GM06990 (cell line): ENCODE results near the gene GBP6.

ENCODE experiments used
- DNase-seq: peaks from one replicate; pipeline ENCODE4 v3.0.0-alpha.2; 2011; ENCODE audit not compliant: insufficient read length; ENCODE audit errors: extremely low read depth
- H3K27me3 ChIP-seq: replicated peaks from 2 replicates; pipeline ENCODE4 v1.6.0; 2011; ENCODE audit warnings: low read length; ENCODE audit not compliant: control insufficient read depth, insufficient read depth
- H3K36me3 ChIP-seq: 2 replicates; pipeline ENCODE4 v1.5.1; 2011; ENCODE audit warnings: low read length; ENCODE audit not compliant: control insufficient read depth, insufficient read depth
- H3K4me3 ChIP-seq: replicated peaks from 2 replicates; pipeline ENCODE4 v1.5.1; 2011; ENCODE audit warnings: low read depth, mild to moderate bottlenecking, control low read depth, low read length
- TF ChIP-seq, protein P1 (sequence below): IDR thresholded peaks from 2 replicates; pipeline ENCODE4 v1.5.1; 2011; ENCODE audit warnings: low read length, control low read depth, mild to moderate bottlenecking, inconsistent platforms; ENCODE audit not compliant: insufficient read depth, poor library complexity, severe bottlenecking

The GBP6 gene

DNA sequence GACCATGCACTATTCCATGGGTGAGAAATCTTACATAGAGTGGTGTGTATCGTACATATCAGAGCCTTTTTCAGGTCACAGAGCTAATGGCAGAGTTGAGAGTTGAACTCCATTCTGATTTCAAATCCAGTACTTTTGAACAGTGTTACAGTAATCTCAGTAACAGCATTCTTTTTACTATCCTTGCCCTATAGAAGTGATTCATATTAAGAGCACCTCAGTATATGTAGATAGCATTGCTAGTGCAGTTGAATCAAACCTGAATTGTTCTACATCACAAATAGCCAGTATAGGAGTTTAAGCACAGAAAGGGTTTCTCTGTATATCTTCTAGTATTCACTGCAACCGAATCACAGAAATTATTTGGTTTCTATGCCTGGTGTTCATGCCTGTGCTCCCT is 11.4 kb upstream of the GBP6 start:
- no peak overlapping the region for H3K4me3 ChIP-seq
- DNase-seq, result no peak
- TF ChIP-seq, protein P1, sequence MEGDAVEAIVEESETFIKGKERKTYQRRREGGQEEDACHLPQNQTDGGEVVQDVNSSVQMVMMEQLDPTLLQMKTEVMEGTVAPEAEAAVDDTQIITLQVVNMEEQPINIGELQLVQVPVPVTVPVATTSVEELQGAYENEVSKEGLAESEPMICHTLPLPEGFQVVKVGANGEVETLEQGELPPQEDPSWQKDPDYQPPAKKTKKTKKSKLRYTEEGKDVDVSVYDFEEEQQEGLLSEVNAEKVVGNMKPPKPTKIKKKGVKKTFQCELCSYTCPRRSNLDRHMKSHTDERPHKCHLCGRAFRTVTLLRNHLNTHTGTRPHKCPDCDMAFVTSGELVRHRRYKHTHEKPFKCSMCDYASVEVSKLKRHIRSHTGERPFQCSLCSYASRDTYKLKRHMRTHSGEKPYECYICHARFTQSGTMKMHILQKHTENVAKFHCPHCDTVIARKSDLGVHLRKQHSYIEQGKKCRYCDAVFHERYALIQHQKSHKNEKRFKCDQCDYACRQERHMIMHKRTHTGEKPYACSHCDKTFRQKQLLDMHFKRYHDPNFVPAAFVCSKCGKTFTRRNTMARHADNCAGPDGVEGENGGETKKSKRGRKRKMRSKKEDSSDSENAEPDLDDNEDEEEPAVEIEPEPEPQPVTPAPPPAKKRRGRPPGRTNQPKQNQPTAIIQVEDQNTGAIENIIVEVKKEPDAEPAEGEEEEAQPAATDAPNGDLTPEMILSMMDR, result no peak
- no peaks in the 10 kb centered on the region for H3K36me3 ChIP-seq
- H3K27me3 ChIP-seq, result no peaks in the 10 kb centered on the region

DNA sequence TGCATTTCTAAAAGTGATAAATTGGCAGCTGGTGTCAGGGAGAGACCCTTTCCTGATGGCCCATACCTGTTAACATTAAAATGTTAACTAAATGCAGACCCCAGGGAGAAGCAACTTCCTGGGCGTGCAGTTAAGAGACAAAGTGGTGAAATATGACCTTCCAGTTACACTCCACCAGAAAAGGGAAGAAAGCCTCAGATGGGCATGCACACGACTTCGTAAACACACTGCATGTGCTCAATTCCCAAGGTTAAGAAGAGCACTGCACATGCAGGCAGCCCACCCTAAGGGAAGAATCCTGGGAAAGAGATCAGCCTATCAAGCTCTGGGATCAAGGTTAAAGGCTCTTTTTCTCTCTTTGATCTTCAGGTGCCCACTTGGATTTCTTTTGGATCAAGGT is 9.7 kb upstream of the GBP6 start:
- Histone ChIP-seq H3K36me3 (no peaks in the 10 kb centered on the region), H3K27me3 (no peaks in the 10 kb centered on the region), H3K4me3 (no peak overlapping the region)
- no peak for DNase-seq
- TF ChIP-seq, protein P1, result no peak

DNA sequence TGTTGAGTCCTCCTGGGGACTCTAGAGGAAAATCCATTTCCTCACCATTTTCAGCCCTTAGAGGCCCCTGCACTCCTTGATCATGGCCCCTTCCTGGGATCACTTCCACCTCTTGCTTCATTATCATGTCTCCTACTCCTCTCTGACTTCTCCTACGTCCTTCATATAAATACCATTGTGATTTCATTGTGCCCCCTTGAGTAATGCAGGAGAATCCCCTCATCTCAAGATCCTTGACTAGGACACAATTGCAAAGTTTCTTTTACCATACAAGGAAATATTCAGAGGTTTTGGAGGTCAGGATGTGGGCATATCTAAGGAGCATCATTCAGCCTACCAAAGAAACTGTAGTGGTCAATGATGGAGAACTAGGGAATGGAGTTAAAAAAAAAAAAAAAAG is 8.8 kb upstream of the GBP6 start:
- H3K36me3 ChIP-seq, result no peaks in the 10 kb centered on the region
- TF ChIP-seq, protein P1, result no peak
- no peaks in the 10 kb centered on the region for H3K27me3 ChIP-seq
- H3K4me3 ChIP-seq, result no peak overlapping the region
- no peak for DNase-seq

DNA sequence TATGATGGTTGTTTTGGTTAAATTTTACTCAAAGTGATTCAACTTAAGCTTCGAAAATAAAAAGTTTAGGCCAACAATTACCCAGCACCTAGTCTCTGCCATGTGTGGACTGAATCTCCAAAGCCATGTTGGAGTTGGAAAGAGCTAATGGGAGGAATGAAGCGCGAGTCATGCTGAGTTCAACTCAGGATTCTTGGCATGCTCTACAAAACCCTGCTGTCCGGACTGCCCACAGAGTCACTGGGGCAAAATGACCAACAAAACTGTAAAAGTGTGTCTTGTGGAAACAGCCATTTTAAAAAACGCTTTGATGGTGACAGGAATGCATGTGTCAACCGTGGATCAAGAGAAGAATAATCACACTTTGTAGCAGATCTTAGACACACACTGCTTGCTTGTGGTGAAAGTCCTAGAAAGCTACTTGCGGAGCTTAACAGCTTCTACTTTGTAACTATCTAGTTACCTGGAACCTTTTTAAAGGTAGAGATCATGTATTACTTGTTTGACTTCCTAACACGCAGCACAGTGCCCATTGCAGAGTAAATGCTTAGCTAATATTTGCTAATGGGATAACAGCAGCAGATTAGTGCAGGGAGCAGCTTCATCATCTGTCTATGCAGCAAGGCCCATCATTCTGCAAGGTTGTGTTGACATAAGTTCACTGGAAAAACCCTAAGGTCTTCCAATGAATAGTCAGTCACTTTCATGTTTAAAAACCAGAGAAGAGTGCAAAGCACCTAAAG is 7.0 kb upstream of the GBP6 start:
- no peak overlapping the region for H3K4me3 ChIP-seq
- TF ChIP-seq, protein P1, result no peak
- H3K27me3 ChIP-seq, result no peaks in the 10 kb centered on the region
- no peak for DNase-seq
- no peaks in the 10 kb centered on the region for H3K36me3 ChIP-seq

DNA sequence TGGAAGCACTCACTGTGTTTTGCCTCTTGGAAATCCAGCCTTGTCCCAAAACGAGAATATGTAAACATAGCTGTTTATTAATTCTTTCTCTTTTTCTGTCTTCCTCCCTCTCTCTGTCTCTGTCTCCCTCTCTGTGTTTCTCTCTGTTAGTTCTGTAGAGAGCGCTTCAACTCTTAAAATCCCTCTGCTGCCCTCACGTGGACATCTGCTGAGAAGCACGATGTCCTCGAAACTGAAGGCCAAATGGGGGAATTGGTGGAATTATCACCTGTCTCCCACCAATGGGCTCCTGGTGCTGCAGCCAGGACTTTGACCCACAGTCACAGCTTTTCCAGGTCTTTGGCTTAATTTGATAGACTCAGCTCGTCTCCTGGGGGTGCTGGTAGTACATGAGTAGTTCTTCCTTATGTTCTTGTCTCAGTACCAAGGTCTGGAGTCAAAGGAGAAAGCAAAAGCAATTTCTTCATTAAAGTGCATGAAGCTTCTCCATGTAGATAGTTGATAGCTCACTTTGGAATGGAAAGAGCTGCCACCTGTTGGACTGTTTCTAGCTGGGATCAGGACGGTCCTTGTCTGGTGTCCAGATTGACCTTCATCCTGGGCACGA is 5.5 kb upstream of the GBP6 start:
- H3K4me3 ChIP-seq, result no peak overlapping the region
- no peaks in the 10 kb centered on the region for H3K27me3 ChIP-seq
- TF ChIP-seq, protein P1, result peak; percentile 77
- no peaks in the 10 kb centered on the region for H3K36me3 ChIP-seq
- DNase-seq, result peak; percentile 39
